HCT116 (cell line): Measurements from ENCODE around the gene THAP9. TPM values are rescaled to one million over a fixed set of nuclear protein-coding genes. Genes with fewer than 3 reads are reported as not detected.

Experiments
- ATAC-seq: fragments of 200-7000 bp; cut with Tn5 transposase; 2 replicates; pipeline ENCODE4 v1.9.1; 2020; ENCODE audit warnings: mild to moderate bottlenecking, moderate library complexity
- BruUV-seq: library from RNA; stranded (reverse); fragments of 400-500 nt; replicated peaks from 2 replicates; lab custom pipeline; 2021; lab: Mats Ljungman, UMichigan
- CTCF ChIA-PET: fragments of 300-600 bp; sonication (Branson Sonifier 250); formaldehyde crosslinking; loops from one replicate; lab custom pipeline; 2021; ENCODE audit warnings: antibody characterized with exemption; lab: Charles Lee
- POLR2A ChIA-PET: fragments of 300-600, 350-600 bp; sonication (Branson Sonifier 250); formaldehyde crosslinking; loops from one replicate; lab custom pipeline; 2021; ENCODE audit warnings: antibody characterized with exemption; lab: Charles Lee
- RAD21 ChIA-PET, 2 experiments: fragments of 300-600 bp; sonication (Branson Sonifier 250); formaldehyde crosslinking; loops; one replicate each; lab custom pipeline; 2023; ENCODE audit warnings: low total read pairs in 2 of 2; ENCODE audit not compliant: uncharacterized antibody in 2 of 2, unreplicated experiment in 2 of 2, low non-redundant PET in 1 of 2; lab: Charles Lee
- DNase-seq: peaks from one replicate; pipeline ENCODE4 v3.0.0-alpha.2; 2010; ENCODE audit warnings: low read depth, low spot score
- H2AFZ ChIP-seq: fragments of 200-600 bp; shearing (Covaris generic), sonication (generic); 2 replicates; pipeline ENCODE4 v1.6.1; 2017; ENCODE audit warnings: low read depth, mixed run types, mixed read lengths, antibody characterized with exemption, low read length; ENCODE audit not compliant: poor library complexity, severe bottlenecking
- H3K27ac ChIP-seq: 2 replicates; pipeline ENCODE4 v1.5.1; 2012; ENCODE audit warnings: low read depth, low read length
- H3K27me3 ChIP-seq: fragments of 200-600 bp; sonication (generic); 2 replicates; pipeline ENCODE4 v1.6.1; 2016; ENCODE audit warnings: mixed run types, low read length, mixed read lengths; ENCODE audit not compliant: insufficient read depth
- H3K36me3 ChIP-seq, 2 experiments: fragments of 200-500 bp in 1 of 2; fragments of 200-600 bp in 1 of 2; sonication (Bioruptor generic) in 1 of 2; sonication (generic) in 1 of 2; 2 replicates each; pipeline versions ENCODE4 v1.5.1 to v1.6.1; 2014 to 2016; ENCODE audit warnings: low read length in 2 of 2, inconsistent platforms in 1 of 2, mixed read lengths in 1 of 2, mixed run types in 1 of 2; ENCODE audit not compliant: insufficient read depth in 2 of 2, control insufficient read depth in 1 of 2
- H3K4me1 ChIP-seq, 2 experiments: fragments of 200-600 bp in 1 of 2; sonication (generic) in 1 of 2; 2 replicates each; pipeline versions ENCODE4 v1.5.1 to v1.6.1; 2012 to 2017; ENCODE audit warnings: low read length in 2 of 2, inconsistent platforms in 1 of 2, mild to moderate bottlenecking in 1 of 2, mixed read lengths in 1 of 2, mixed run types in 1 of 2, moderate library complexity in 1 of 2; ENCODE audit not compliant: insufficient read depth in 2 of 2, control insufficient read depth in 1 of 2
- H3K4me2 ChIP-seq: fragments of 200-600 bp; sonication (generic); 2 replicates; pipeline ENCODE4 v1.6.1; 2017; ENCODE audit warnings: mixed run types, low read length, mixed read lengths
- H3K4me3 ChIP-seq, 2 experiments: fragments of 200-600 bp in 1 of 2; sonication (generic) in 1 of 2; replicated peaks in 1 of 2; 2 replicates each; pipeline ENCODE4 v1.5.1; 2011 to 2016; ENCODE audit warnings: low read length in 2 of 2, control low read depth in 1 of 2, low read depth in 1 of 2, mild to moderate bottlenecking in 1 of 2, mixed read lengths in 1 of 2, mixed run types in 1 of 2
- H3K79me2 ChIP-seq: fragments of 200-600 bp; sonication (generic); 2 replicates; pipeline ENCODE4 v1.6.1; 2017; ENCODE audit warnings: mild to moderate bottlenecking, mixed run types, low read length, moderate library complexity, mixed read lengths; ENCODE audit not compliant: insufficient read depth
- H3K9ac ChIP-seq: fragments of 200-600 bp; sonication (generic); 2 replicates; pipeline ENCODE4 v1.6.1; 2016; ENCODE audit warnings: low read length, mixed read lengths
- H3K9me2 ChIP-seq: fragments of 200-600 bp; sonication (generic), shearing (Covaris generic); 2 replicates; pipeline ENCODE4 v1.6.1; 2017; ENCODE audit warnings: mixed run types, mild to moderate bottlenecking, moderate library complexity; ENCODE audit not compliant: insufficient read depth
- H3K9me3 ChIP-seq, 2 experiments: fragments of 200-500 bp in 1 of 2; fragments of 200-600 bp in 1 of 2; sonication (Bioruptor generic) in 1 of 2; sonication (generic) in 1 of 2; 2 replicates each; pipeline ENCODE4 v1.6.1; 2014 to 2017; ENCODE audit warnings: low read length in 2 of 2, mixed read lengths in 2 of 2, inconsistent platforms in 1 of 2, low read depth in 1 of 2, mild to moderate bottlenecking in 1 of 2, mixed run types in 1 of 2, moderate library complexity in 1 of 2; ENCODE audit not compliant: control insufficient read depth in 1 of 2, insufficient read depth in 1 of 2
- H4K20me1 ChIP-seq: fragments of 200-600 bp; sonication (generic), shearing (Covaris generic); 2 replicates; pipeline ENCODE4 v1.6.1; 2017; ENCODE audit warnings: mixed run types, mild to moderate bottlenecking, moderate library complexity; ENCODE audit not compliant: insufficient read depth
- CEBPB ChIP-seq: IDR thresholded peaks from 2 replicates; pipeline ENCODE4 v1.6.1; 2012; ENCODE audit warnings: low read depth
- EGR1 ChIP-seq: IDR thresholded peaks from 2 replicates; pipeline ENCODE4 v1.6.1; 2012; ENCODE audit warnings: low read depth
- ELF1 ChIP-seq: IDR thresholded peaks from 2 replicates; pipeline ENCODE4 v1.6.1; 2012; ENCODE audit warnings: low read depth, borderline replicate concordance
- EZH2phosphoT487 ChIP-seq: fragments of 200-600 bp; IDR thresholded peaks from 2 replicates; pipeline ENCODE4 v1.6.1; 2018; ENCODE audit warnings: antibody characterized with exemption, borderline replicate concordance
- FOSL1 ChIP-seq: IDR thresholded peaks from 2 replicates; pipeline ENCODE4 v1.6.1; 2012; ENCODE audit warnings: low read depth
- MAX ChIP-seq: IDR thresholded peaks from 2 replicates; pipeline ENCODE4 v1.6.1; 2012
- POLR2A ChIP-seq: IDR thresholded peaks from 2 replicates; pipeline ENCODE4 v1.7.0; 2011; ENCODE audit warnings: borderline replicate concordance; ENCODE audit not compliant: insufficient read depth, insufficient read length; ENCODE audit errors: extremely low read depth
- POLR2AphosphoS5 ChIP-seq: IDR thresholded peaks from 2 replicates; pipeline ENCODE4 v1.6.1; 2011; ENCODE audit warnings: mild to moderate bottlenecking, low read depth, low read length, moderate library complexity
- REST ChIP-seq: IDR thresholded peaks from 2 replicates; pipeline ENCODE4 v1.6.1; 2012; ENCODE audit warnings: low read depth
- SIN3A ChIP-seq: IDR thresholded peaks from 2 replicates; pipeline ENCODE4 v1.6.1; 2012; ENCODE audit warnings: low read depth
- SP1 ChIP-seq: IDR thresholded peaks from 2 replicates; pipeline ENCODE4 v1.6.1; 2012; ENCODE audit warnings: low read depth
- YY1 ChIP-seq: IDR thresholded peaks from 2 replicates; pipeline ENCODE4 v1.6.1; 2011; ENCODE audit warnings: low read length, low read depth, moderate library complexity, mild to moderate bottlenecking; ENCODE audit not compliant: insufficient replicate concordance; ENCODE audit errors: extremely low read depth
- ZBTB33 ChIP-seq: IDR thresholded peaks from 2 replicates; pipeline ENCODE4 v1.6.1; 2011; ENCODE audit warnings: mild to moderate bottlenecking, low read length, moderate library complexity; ENCODE audit not compliant: insufficient replicate concordance; ENCODE audit errors: extremely low read depth
- intact Hi-C: fragments of 100-400 bp; cut with micrococcal nuclease; formaldehyde crosslinking; loops from 2 replicates; pipeline ENCODE4 v1.10.0; 2022
- total RNA-seq: library from RNA; stranded (reverse); gene quantifications from one replicate; pipeline ENCODE4 v1.2.1, GENCODE V29; 2021; ENCODE audit not compliant: unreplicated experiment

Gene THAP9
- total RNA-seq, 1 experiment from 2014 or later: 6.4 TPM

- peaks cover 8 to 26% of the 10 kb centered on the region in 2 experiments; a peak in 3 of 4 replicates for H3K36me3 ChIP-seq
- TF ChIP-seq POLR2AphosphoS5 (no peak), ELF1 (no peak), ZBTB33 (no peak), EZH2phosphoT487 (no peak), FOSL1 (no peak), SP1 (no peak)
- TF ChIP-seq, all 23 proteins: peak for 0
- RAD21 ChIA-PET: no interaction called here
- H3K9ac ChIP-seq: no peak overlapping the region
- CTCF ChIA-PET: no interaction called here
- BruUV-seq: no TSS peak
- POLR2A ChIA-PET: no interaction called here
- no peak overlapping the region for H3K4me3 ChIP-seq
- H4K20me1 ChIP-seq: no peaks in the 10 kb centered on the region
- ATAC-seq (no peak), DNase-seq (no peak)
- H3K27ac ChIP-seq: no peak overlapping the region
- H3K27me3 ChIP-seq: no peaks in the 10 kb centered on the region
- H3K9me3 ChIP-seq: no peaks in the 10 kb centered on the region
- no peak overlapping the region for H3K4me2 ChIP-seq
- no peaks in the 10 kb centered on the region for H3K4me1 ChIP-seq
- intact Hi-C loops: no loop called here
- H3K9me2 ChIP-seq: no peaks in the 10 kb centered on the region
- H2AFZ ChIP-seq: no peak overlapping the region
- H3K79me2 ChIP-seq: no peaks in the 10 kb centered on the region
Observed at GRCh38 chr4:82934441-82934840, 33.9 kb downstream of the THAP9 start.

GRCh38 chr4:82939414-82939813, 38.9 kb downstream of the THAP9 start:
- H3K27ac ChIP-seq: no peak overlapping the region
- intact Hi-C loops: no loop called here
- H3K27me3 ChIP-seq: no peaks in the 10 kb centered on the region
- no peaks in the 10 kb centered on the region for H3K9me3 ChIP-seq
- H3K9me2 ChIP-seq: no peaks in the 10 kb centered on the region
- no TSS peak for BruUV-seq
- POLR2A ChIA-PET: no interaction called here
- no peaks in the 10 kb centered on the region for H4K20me1 ChIP-seq
- no peak overlapping the region for H3K4me2 ChIP-seq
- ATAC-seq: no peak
- CTCF ChIA-PET: no interaction called here
- no peak overlapping the region for H3K4me3 ChIP-seq
- H3K36me3 ChIP-seq: peaks cover 9 to 19% of the 10 kb centered on the region in 2 experiments; a peak in 2 of 4 replicates
- no peak overlapping the region for H3K9ac ChIP-seq
- H2AFZ ChIP-seq: no peak overlapping the region
- no peaks in the 10 kb centered on the region for H3K4me1 ChIP-seq
- no peak for DNase-seq
- RAD21 ChIA-PET: no interaction called here
- H3K79me2 ChIP-seq: no peaks in the 10 kb centered on the region
- no peak for TF ChIP-seq POLR2A
- TF ChIP-seq MAX: no peak
- TF ChIP-seq EGR1: no peak
- TF ChIP-seq ELF1: no peak
- TF ChIP-seq YY1: no peak
- no peak for TF ChIP-seq REST
- TF ChIP-seq CEBPB: no peak
- TF ChIP-seq ZBTB33: no peak
- TF ChIP-seq SIN3A: no peak
